ENCODE results near the gene PRR35. TPM values are rescaled to one million over a fixed set of nuclear protein-coding genes. Genes with fewer than 3 reads are reported as not detected.

The PRR35 gene
- total RNA-seq, 1 experiment from 2014 or later, result 0.41 TPM

GRCh38 chr16:606656-607307 is 46.6 kb downstream of the PRR35 start:
- in situ Hi-C loops (cut with HindIII; ENCODE audit: low sequenced_read_pairs), result no loop called here
- DNase-seq (ENCODE audit: low spot score), result peak; percentile 60

DNA sequence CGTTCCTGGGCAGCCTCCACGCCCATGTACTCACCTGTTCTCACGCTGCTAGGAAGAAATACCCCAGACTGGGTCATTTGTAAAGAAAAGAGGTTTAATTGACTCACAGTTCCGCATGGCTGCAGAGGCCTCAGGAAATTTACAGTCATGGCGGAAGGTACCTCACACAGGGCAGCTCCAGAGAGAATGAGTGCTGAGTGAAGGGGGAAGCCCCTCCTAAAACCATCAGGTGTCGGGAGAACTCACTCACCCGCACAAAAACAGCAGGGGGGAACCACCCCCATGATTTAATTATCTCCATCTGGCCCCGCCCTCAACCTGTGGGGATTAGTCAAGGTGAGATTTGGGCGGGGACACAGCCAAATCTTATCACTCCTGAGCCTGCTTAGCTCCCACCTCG is 47.8 kb downstream of the PRR35 start:
- no peak for DNase-seq (ENCODE audit: low spot score)
- in situ Hi-C loops (cut with HindIII; ENCODE audit: low sequenced_read_pairs), result no loop called here

GRCh38 chr16:609316-609715 is 49.1 kb downstream of the PRR35 start:
- no peak for DNase-seq (ENCODE audit: low spot score)
- in situ Hi-C loops (cut with HindIII; ENCODE audit: low sequenced_read_pairs), result no loop called here

GRCh38 chr16:609984-610383 is 49.8 kb downstream of the PRR35 start:
- DNase-seq (ENCODE audit: low spot score), result no peak
- in situ Hi-C loops (cut with HindIII; ENCODE audit: low sequenced_read_pairs), result no loop called here

DNA sequence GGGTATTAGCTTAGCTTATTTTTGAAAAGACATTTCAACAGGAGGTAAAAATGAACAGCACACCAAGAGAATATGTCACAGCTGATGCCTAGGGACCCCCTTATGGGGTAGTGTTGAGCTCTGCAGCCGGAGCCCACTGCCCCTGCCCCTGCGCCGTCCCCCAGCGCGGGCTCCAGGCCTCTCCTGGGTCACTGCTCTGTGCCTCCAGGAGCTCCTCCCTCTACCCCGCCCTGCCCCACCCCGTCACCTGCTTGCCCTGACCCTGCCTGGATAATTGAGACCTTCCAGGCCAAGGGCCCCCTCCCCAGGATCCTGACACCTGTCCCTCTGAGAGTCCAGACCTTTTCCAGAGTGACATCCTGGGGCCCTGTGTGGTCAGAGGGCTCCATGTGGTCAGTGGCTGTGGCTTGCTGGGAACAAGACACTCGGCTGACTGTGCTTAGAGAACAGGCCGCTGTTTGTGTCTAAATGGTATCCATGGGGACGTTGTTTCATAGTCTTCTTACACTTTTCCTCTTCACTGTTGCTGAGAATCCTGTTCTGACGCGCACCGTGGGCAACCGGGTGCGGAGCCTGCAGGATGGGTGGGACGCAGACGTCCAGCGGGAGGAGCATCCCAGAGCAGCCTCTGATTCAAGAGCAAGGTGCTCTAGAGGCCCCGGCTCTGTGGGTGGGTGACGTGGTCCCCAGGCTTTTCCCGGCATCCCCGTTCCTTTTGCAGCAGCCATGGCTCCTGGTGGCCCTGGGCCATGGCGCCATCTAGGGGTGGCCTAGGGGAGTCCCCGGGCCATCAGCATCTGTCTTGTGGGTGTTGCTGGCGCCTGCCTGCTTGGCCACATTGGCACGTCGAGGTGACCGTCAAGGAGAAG is 50.6 kb downstream of the PRR35 start:
- peak; percentile 70 for DNase-seq (ENCODE audit: low spot score)
- in situ Hi-C loops (cut with HindIII; ENCODE audit: low sequenced_read_pairs), result no loop called here

DNA sequence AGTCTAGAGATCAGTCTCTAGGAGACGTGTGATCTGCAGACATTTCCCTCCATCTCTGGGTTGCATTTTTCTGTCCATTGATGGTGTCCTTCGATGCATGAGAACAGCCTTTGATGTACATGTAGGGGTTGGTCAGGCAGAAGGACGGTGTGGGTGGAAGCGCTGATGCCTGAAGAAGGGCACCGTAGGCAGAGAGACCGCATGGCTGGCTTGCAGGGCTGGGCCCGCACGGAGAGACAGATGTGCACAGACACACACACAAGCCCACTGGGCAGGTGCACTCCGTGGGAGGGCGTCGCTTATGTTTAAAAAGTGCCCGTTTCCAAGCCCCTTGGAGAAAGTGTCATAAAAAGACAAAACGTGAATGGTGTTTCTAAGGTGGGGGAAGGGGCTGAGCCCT is 54.9 kb downstream of the PRR35 start:
- in situ Hi-C loops (cut with HindIII; ENCODE audit: low sequenced_read_pairs), result no loop called here
- no peak for DNase-seq (ENCODE audit: low spot score)

Other genes starting within 250 kb of the PRR35 start
- 45.5 and 46.3 TPM in 2 replicates for gene AXIN1, start 207.7 kb upstream of the PRR35 start, total RNA-seq (2014; rRNA removed; shearing (Covaris generic))
- gene MRPL28, start 189.9 kb upstream of the PRR35 start, total RNA-seq (2014; rRNA removed; shearing (Covaris generic)), result 250 and 260 TPM in 2 replicates
- 53.0 and 60.8 TPM in 2 replicates for gene PGAP6, start 178.4 kb upstream of the PRR35 start, total RNA-seq (2014; rRNA removed; shearing (Covaris generic))
- gene NME4, start 163.2 kb upstream of the PRR35 start, total RNA-seq (2014; rRNA removed; shearing (Covaris generic)), result 312 and 362 TPM in 2 replicates
- 13.0 and 13.7 TPM in 2 replicates for gene DECR2, start 158.5 kb upstream of the PRR35 start, total RNA-seq (2014; rRNA removed; shearing (Covaris generic))
- 33.8 and 39.3 TPM in 2 replicates for gene RAB11FIP3, start 134.7 kb upstream of the PRR35 start, total RNA-seq (2014; rRNA removed; shearing (Covaris generic))
- 38.8 and 54.3 TPM in 2 replicates for gene CAPN15, start 32.7 kb upstream of the PRR35 start, total RNA-seq (2014; rRNA removed; shearing (Covaris generic))
- 2.7 and 4.1 TPM in 2 replicates for gene NHLRC4, start 6.6 kb downstream of the PRR35 start, total RNA-seq (2014; rRNA removed; shearing (Covaris generic))
- gene PIGQ, start 9.6 kb downstream of the PRR35 start, total RNA-seq (2014; rRNA removed; shearing (Covaris generic)), result 38.8 and 54.4 TPM in 2 replicates
- 28.6 and 32.2 TPM in 2 replicates for gene RAB40C, start 29.7 kb downstream of the PRR35 start, total RNA-seq (2014; rRNA removed; shearing (Covaris generic))
- gene WFIKKN1, start 70.6 kb downstream of the PRR35 start, total RNA-seq (2014; rRNA removed; shearing (Covaris generic)), result 44.6 and 64.4 TPM in 2 replicates
- 119 and 161 TPM in 2 replicates for gene METTL26, start 75.9 kb downstream of the PRR35 start, total RNA-seq (2014; rRNA removed; shearing (Covaris generic))
- 65.4 and 108 TPM in 2 replicates for gene MCRIP2, start 81.4 kb downstream of the PRR35 start, total RNA-seq (2014; rRNA removed; shearing (Covaris generic))
- gene WDR90, start 89.0 kb downstream of the PRR35 start, total RNA-seq (2014; rRNA removed; shearing (Covaris generic)), result 25.0 and 39.8 TPM in 2 replicates
- gene RHOT2, start 107.7 kb downstream of the PRR35 start, total RNA-seq (2014; rRNA removed; shearing (Covaris generic)), result 83.4 and 104 TPM in 2 replicates
- gene RHBDL1, start 115.3 kb downstream of the PRR35 start, total RNA-seq (2014; rRNA removed; shearing (Covaris generic)), result 1.1 and 1.5 TPM in 2 replicates
- gene STUB1, start 120.0 kb downstream of the PRR35 start, total RNA-seq (2014; rRNA removed; shearing (Covaris generic)), result 145 and 207 TPM in 2 replicates
- 3.8 and 4.0 TPM in 2 replicates for gene JMJD8, start 123.9 kb downstream of the PRR35 start, total RNA-seq (2014; rRNA removed; shearing (Covaris generic))
- 6.2 and 7.9 TPM in 2 replicates for gene WDR24, start 130.0 kb downstream of the PRR35 start, total RNA-seq (2014; rRNA removed; shearing (Covaris generic))
- gene FBXL16, start 145.4 kb downstream of the PRR35 start, total RNA-seq (2014; rRNA removed; shearing (Covaris generic)), result 14.6 and 19.4 TPM in 2 replicates
- 428 and 493 TPM in 2 replicates for gene METRN, start 154.7 kb downstream of the PRR35 start, total RNA-seq (2014; rRNA removed; shearing (Covaris generic))
- gene ANTKMT, start 160.8 kb downstream of the PRR35 start, total RNA-seq (2014; rRNA removed; shearing (Covaris generic)), result 45.5 and 47.6 TPM in 2 replicates
- 20.0 and 26.4 TPM in 2 replicates for gene CCDC78, start 166.0 kb downstream of the PRR35 start, total RNA-seq (2014; rRNA removed; shearing (Covaris generic))
- 42.3 and 43.1 TPM in 2 replicates for gene HAGHL, start 166.7 kb downstream of the PRR35 start, total RNA-seq (2014; rRNA removed; shearing (Covaris generic))
- 29.6 and 49.4 TPM in 2 replicates for gene CIAO3, start 180.6 kb downstream of the PRR35 start, total RNA-seq (2014; rRNA removed; shearing (Covaris generic))
- 0.14 and 1.8 TPM in 2 replicates for gene MSLN, start 200.3 kb downstream of the PRR35 start, total RNA-seq (2014; rRNA removed; shearing (Covaris generic))
- gene RPUSD1, start 228.0 kb downstream of the PRR35 start, total RNA-seq (2014; rRNA removed; shearing (Covaris generic)), result 69.3 and 95.5 TPM in 2 replicates
- gene CHTF18, start 228.2 kb downstream of the PRR35 start, total RNA-seq (2014; rRNA removed; shearing (Covaris generic)), result 60.2 and 61.4 TPM in 2 replicates
- gene GNG13, start 240.3 kb downstream of the PRR35 start, total RNA-seq (2014; rRNA removed; shearing (Covaris generic)), result 0.17 TPM in 1 of 2 replicates, not detected in the other